ENCODE data around the gene DKK3. TPM values are rescaled to one million over a fixed set of nuclear protein-coding genes. Genes with fewer than 3 reads are reported as not detected.

Gene DKK3
- total and polyA plus RNA-seq, 2 of the 13 experiments (the other 11 are each of a cell fraction or from before 2014, with no cell fraction given): 0.09 to 0.67 TPM

- Histone ChIP-seq H3K4me1 (ENCODE audit: insufficient read depth, low read length) (peaks cover 9% of the 10 kb centered on the region; the same call in 1 of the 2 replicates), H3K36me3 (replicated peaks in 1 of 2; ENCODE audit: control insufficient read depth in 1 of 2, insufficient read depth in 2 of 2, low read length in 2 of 2) (no peaks in the 10 kb centered on the region), H3K9ac (ENCODE audit: insufficient read depth, low read depth, low read length) (no peak overlapping the region), H3K4me3 (replicated peaks in 1 of 3; ENCODE audit: insufficient read depth in 1 of 3, low read depth in 2 of 3, low read length in 3 of 3) (no peak overlapping the region), H2AFZ (ENCODE audit: low read length) (no peak overlapping the region), H3K4me2 (ENCODE audit: low read depth, low read length) (no peak overlapping the region), H3K27me3 (ENCODE audit: control insufficient read depth in 1 of 2, insufficient read depth in 2 of 2, low read length in 2 of 2) (peaks cover 5 to 26% of the 10 kb centered on the region in 2 experiments; a peak in 3 of 5 replicates), H3K9me3 (ENCODE audit: low read length) (no peaks in the 10 kb centered on the region), H3K79me2 (ENCODE audit: insufficient read depth, low read length) (no peaks in the 10 kb centered on the region), H3K27ac (ENCODE audit: extremely low read length, insufficient read depth, low read length) (no peak overlapping the region), H4K20me1 (ENCODE audit: insufficient read depth, low read length) (no peaks in the 10 kb centered on the region)
- POLR2A ChIA-PET: no interaction called here
- DNase-seq (ENCODE audit: low spot score): no peak
- no peak for FAIRE-seq
- intact Hi-C loops (cut with micrococcal nuclease; ENCODE audit: unreplicated experiment) (no loop called here), in situ Hi-C loops (cut with HindIII; ENCODE audit: extremely low pct_ligation_motif_present, low pct_unique_long_range_greater_than_20kb) (no loop called here)
- no TSS peak for BruUV-seq (replicated peaks)
- WGBS (ENCODE audit: low lambda C conversion rate): 46% methylated on average over 4 of the region's 5 CpGs
- no peak for ATAC-seq
- CTCF ChIA-PET (ENCODE audit: low intra/inter-chr PET ratio, low total read pairs): no interaction called here
- TF ChIP-seq TBP (CRISPR knock-in tag; IDR thresholded peaks at IDR 0.05) (no peak), MED13 (CRISPR knock-in tag; IDR thresholded peaks at IDR 0.05) (no peak), ZNF446 (CRISPR knock-in tag; IDR thresholded peaks at IDR 0.05) (no peak), ZNF430 (CRISPR knock-in tag; IDR thresholded peaks at IDR 0.05) (no peak), HINFP (CRISPR knock-in tag; IDR thresholded peaks at IDR 0.05; ENCODE audit: low read depth) (no peak), ATRX (CRISPR knock-in tag; IDR thresholded peaks at IDR 0.05; ENCODE audit: borderline replicate concordance) (no peak), ZNF567 (CRISPR knock-in tag; IDR thresholded peaks at IDR 0.05; ENCODE audit: borderline replicate concordance) (no peak), AHDC1 (CRISPR knock-in tag; IDR thresholded peaks at IDR 0.05; ENCODE audit: borderline replicate concordance) (no peak), TOE1 (CRISPR knock-in tag; IDR thresholded peaks at IDR 0.05) (no peak), ZNF7 (CRISPR knock-in tag; IDR thresholded peaks at IDR 0.05) (no peak), SIX4 (CRISPR knock-in tag; IDR thresholded peaks at IDR 0.05) (no peak), FOXC1 (CRISPR knock-in tag; IDR thresholded peaks at IDR 0.05; ENCODE audit: borderline replicate concordance) (no peak), ZFYVE20 (CRISPR knock-in tag; IDR thresholded peaks at IDR 0.05; ENCODE audit: borderline replicate concordance, low read depth) (no peak), SP4 (CRISPR knock-in tag; IDR thresholded peaks at IDR 0.05) (no peak), ZNF83 (CRISPR knock-in tag; IDR thresholded peaks at IDR 0.05; ENCODE audit: borderline replicate concordance) (no peak)
- TF ChIP-seq, protein P1, sequence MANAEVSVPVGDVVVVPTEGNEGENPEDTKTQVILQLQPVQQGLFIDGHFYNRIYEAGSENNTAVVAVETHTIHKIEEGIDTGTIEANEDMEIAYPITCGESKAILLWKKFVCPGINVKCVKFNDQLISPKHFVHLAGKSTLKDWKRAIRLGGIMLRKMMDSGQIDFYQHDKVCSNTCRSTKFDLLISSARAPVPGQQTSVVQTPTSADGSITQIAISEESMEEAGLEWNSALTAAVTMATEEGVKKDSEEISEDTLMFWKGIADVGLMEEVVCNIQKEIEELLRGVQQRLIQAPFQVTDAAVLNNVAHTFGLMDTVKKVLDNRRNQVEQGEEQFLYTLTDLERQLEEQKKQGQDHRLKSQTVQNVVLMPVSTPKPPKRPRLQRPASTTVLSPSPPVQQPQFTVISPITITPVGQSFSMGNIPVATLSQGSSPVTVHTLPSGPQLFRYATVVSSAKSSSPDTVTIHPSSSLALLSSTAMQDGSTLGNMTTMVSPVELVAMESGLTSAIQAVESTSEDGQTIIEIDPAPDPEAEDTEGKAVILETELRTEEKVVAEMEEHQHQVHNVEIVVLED (CRISPR knock-in tag; IDR thresholded peaks at IDR 0.05; ENCODE audit: borderline replicate concordance): no peak
Observed at GRCh38 chr11:11981364-11981763, 27.1 kb downstream of the DKK3 start.

Data from HepG2 (cell line).